Keratinocyte (primary cell): ENCODE results near the gene SDK2.

ENCODE experiments used
- CTCF ChIP-seq, 3 experiments: IDR thresholded peaks in 1 of 3; conservative IDR thresholded peaks in 1 of 3; optimal IDR thresholded peaks in 1 of 3; 2 replicates in 2 of 3; 3 replicates in 1 of 3; pipeline versions ENCODE3 to v1.5.1; 2011; ENCODE audit warnings: low read length in 3 of 3, mild to moderate bottlenecking in 3 of 3, moderate library complexity in 2 of 3, control low read depth in 1 of 3, inconsistent platforms in 1 of 3; ENCODE audit not compliant: insufficient read depth in 2 of 3; ENCODE audit errors: extremely low read depth in 1 of 3
- EZH2 ChIP-seq: IDR thresholded peaks from one replicate; pipeline ENCODE4 v1.6.1; 2012; ENCODE audit warnings: inconsistent platforms, mild to moderate bottlenecking, low read length, moderate library complexity

GRCh38 chr17:73663614-73664013, 19.4 kb upstream of the SDK2 start:
- TF ChIP-seq EZH2 (no peak), CTCF (optimal IDR thresholded peaks at IDR 0.05 in 1 of 3, IDR thresholded peaks at IDR 0.05 in 1 of 3, conservative IDR thresholded peaks at IDR 0.05 in 1 of 3; ENCODE audit: extremely low read depth in 1 of 3, insufficient read depth in 2 of 3, low read length in 3 of 3) (no peak)
